Cardiac atrium fibroblast (primary cell): Measurements from ENCODE around the gene HTR3E. TPM values are rescaled to one million over a fixed set of nuclear protein-coding genes. Genes with fewer than 3 reads are reported as not detected.

ENCODE experiments used
- total RNA-seq: library from RNA; depleted of rRNA; stranded (reverse); fragments of >200 nt; gene quantifications from 2 replicates; pipeline ENCODE4 v1.2.3, GENCODE V29; 2015

HTR3E gene
- total RNA-seq, result not detected in 2 replicates

DNA sequence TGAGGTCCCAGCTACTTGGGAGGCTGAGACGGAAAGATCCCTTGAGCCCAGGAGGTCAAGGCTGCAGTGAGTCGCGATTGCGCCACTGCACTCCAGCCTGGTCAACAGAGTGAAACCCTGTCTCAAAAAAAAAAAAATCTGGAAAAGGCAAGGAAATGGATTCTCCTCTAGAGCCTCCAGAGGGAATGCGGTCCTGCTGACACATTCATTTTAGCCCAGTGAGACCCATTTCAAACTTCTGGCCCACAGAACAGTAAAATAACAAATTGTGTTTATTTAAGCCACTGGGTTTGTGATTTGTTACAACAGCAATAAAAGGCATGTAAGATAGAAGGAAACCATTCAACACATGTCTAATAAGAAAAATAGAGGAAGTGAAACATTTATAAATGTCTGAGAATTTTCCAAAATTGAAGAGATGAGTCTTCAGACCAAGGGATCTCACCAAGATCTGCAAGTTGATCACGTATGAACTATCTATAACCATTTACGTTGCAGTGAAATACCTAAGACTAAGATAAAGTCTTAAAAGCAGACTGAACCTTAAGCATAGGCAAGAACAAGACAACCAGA, at the start of gene HTR3E:
Gene HTR3E, plus strand, starts transcription at position 254 of the 573 bp plus-strand sequence. CDS start 466 bp downstream, outside the sequence.

GRCh38 chr3:184052767-184053166, 44.1 kb upstream of the HTR3E start, which contains the start of gene HTR3C:
Gene HTR3C (plus strand): TSS chr3:184053047. CDS start chr3:184053081, 34 bp downstream.

DNA sequence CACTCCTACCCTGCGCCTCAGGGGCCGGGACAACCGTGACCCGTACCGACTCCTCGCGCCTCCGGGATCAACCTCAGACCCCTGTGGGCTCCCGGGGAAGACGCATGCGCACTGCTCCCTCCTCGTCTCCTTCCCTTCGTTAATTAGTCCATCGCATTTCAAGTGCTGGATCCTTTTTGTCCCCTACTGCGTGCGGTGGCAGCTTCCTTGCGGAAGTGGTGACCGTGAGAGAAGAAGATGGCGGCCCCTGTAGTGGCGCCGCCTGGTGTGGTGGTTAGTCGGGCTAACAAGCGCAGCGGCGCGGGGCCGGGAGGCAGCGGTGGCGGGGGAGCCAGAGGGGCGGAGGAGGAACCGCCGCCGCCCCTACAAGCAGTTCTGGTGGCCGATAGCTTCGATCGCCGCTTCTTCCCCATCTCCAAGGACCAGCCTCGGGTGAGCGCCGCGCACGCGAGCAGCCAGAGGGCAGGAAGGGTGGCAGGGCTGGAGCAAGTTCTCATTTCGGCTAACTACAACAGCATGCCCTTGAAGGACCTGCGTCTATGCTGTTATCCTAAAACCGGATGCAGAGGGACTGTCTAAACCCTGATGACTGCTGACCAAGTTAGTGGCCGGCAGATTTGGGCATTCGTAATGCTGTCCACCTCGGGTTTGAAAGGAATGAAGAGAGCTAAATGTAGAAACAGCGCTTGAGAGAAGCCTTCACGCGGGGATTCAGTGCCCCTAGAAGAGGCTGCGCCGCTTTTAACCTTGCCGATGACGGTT, 38.5 kb downstream of the HTR3E start, which contains the start of gene EIF2B5:
Gene EIF2B5, plus strand, starts transcription at position 210 of the 762 bp plus-strand sequence. Its CDS starts 28 bp downstream, at position 238.

DNA sequence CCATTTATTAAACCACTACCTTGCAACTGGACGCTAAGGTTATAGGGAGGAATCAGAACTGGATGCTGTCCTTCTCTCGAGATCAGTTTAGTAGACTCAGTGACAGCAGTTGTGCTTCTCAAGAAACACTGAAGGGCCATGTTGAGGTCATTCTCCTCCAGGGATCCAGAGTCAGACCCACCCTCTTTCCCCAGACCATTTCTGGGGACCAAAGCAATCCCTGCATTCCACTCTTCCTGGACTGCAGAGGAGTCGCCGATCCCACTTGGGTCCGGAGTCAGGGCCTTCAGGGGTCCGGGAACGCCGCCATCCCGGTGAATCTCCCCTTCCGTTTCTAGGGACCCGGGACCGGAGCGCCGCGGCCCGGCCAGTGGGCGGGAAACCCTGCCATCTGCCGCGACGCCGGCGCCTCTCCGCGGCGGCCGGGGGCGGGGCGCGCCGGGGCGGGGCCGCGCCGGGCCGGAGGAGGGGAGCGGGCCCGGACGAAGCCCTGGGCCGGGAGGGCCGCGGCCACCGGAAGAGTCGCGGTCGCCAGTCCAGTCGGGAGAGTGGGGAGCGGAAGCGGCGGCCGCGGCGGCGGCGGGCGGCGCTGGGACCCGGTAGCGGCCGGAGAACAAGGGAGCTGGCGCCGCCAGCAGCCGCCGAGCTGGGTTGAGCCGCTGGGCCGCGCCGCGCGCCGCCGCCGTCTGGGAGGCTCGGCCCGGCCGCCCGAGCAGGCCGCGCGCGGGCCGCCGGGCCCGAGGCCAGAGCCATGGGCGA, 58.2 kb downstream of the HTR3E start, which contains the start of gene DVL3:
Gene DVL3, plus strand, starts transcription at position 493 of the 759 bp plus-strand sequence. Its CDS starts 259 bp downstream, at position 752.

Other genes with a start within 250 kb of the HTR3E start
- gene PARL, start 212.2 kb upstream of the HTR3E start, total RNA-seq, result 28.7 and 39.0 TPM in 2 replicates
- 9.4 and 12.1 TPM in 2 replicates for gene ABCC5, start 79.2 kb upstream of the HTR3E start, total RNA-seq
- gene HTR3D, start 65.3 kb upstream of the HTR3E start, total RNA-seq, result not detected in 2 replicates
- gene HTR3C, start 44.0 kb upstream of the HTR3E start, total RNA-seq, result not detected in 2 replicates
- gene EIF2B5, start 38.3 kb downstream of the HTR3E start, total RNA-seq, result 18.6 and 22.2 TPM in 2 replicates
- gene DVL3, start 58.3 kb downstream of the HTR3E start, total RNA-seq, result 30.7 and 34.8 TPM in 2 replicates
- 371 and 429 TPM in 2 replicates for gene AP2M1, start 77.8 kb downstream of the HTR3E start, total RNA-seq
- gene ABCF3, start 89.1 kb downstream of the HTR3E start, total RNA-seq, result 51.1 and 56.2 TPM in 2 replicates
- not detected in 2 replicates for gene VWA5B2, start 132.5 kb downstream of the HTR3E start, total RNA-seq
- gene ALG3, start 151.9 kb downstream of the HTR3E start, total RNA-seq, result 46.8 and 89.0 TPM in 2 replicates
- gene EEF1AKMT4, start 152.6 kb downstream of the HTR3E start, total RNA-seq, result 3.6 and 5.2 TPM in 2 replicates
- gene CAMK2N2, start 164.5 kb downstream of the HTR3E start, total RNA-seq, result 0.65 TPM in 1 of 2 replicates, not detected in the other
- gene ECE2, start 179.0 kb downstream of the HTR3E start, total RNA-seq, result not detected in 2 replicates
- gene PSMD2, start 202.2 kb downstream of the HTR3E start, total RNA-seq, result 240 and 344 TPM in 2 replicates
- gene EIF4G1, start 217.5 kb downstream of the HTR3E start, total RNA-seq, result 296 and 333 TPM in 2 replicates
- gene FAM131A, start 240.5 kb downstream of the HTR3E start, total RNA-seq, result 15.9 and 24.2 TPM in 2 replicates